GM23338 (cell line): ENCODE data around the gene AOAH. TPM values are rescaled to one million over a fixed set of nuclear protein-coding genes. Genes with fewer than 3 reads are reported as not detected.

Source experiments
- ATAC-seq: fragments of 200-7000 bp; cut with Tn5 transposase; 3 replicates; pipeline ENCODE4 v1.9.1; 2020
- DNase-seq: peaks from one replicate; pipeline ENCODE4 v3.0.0-alpha.2; 2015; ENCODE audit warnings: low spot score
- H2AFZ ChIP-seq: fragments of 200-600 bp; sonication (generic); 2 replicates; pipeline ENCODE4 v1.8.0; 2016; ENCODE audit warnings: antibody characterized with exemption, mild to moderate bottlenecking, moderate library complexity
- H3F3A ChIP-seq: fragments of 200-600 bp; sonication (generic); replicated peaks from 2 replicates; pipeline ENCODE4 v1.8.0; 2017; ENCODE audit warnings: antibody characterized with exemption, mixed run types, low read depth
- H3K27ac ChIP-seq: fragments of 200-600 bp; sonication (generic); 2 replicates; pipeline ENCODE4 v1.6.1; 2016; ENCODE audit warnings: low read depth
- H3K27me3 ChIP-seq: fragments of 200-600 bp; sonication (generic); 2 replicates; pipeline ENCODE4 v1.8.0; 2016; ENCODE audit warnings: mild to moderate bottlenecking, mixed run types, moderate library complexity; ENCODE audit not compliant: insufficient read depth
- H3K36me3 ChIP-seq: fragments of 200-600 bp; sonication (generic); 2 replicates; pipeline ENCODE4 v1.8.0; 2016; ENCODE audit warnings: mild to moderate bottlenecking; ENCODE audit not compliant: insufficient read depth
- H3K4me1 ChIP-seq: fragments of 200-600 bp; sonication (generic); 2 replicates; pipeline ENCODE4 v1.8.0; 2016; ENCODE audit warnings: mild to moderate bottlenecking, moderate library complexity; ENCODE audit not compliant: insufficient read depth
- H3K4me2 ChIP-seq: fragments of 200-600 bp; sonication (generic); 2 replicates; pipeline ENCODE4 v1.7.1; 2017; ENCODE audit warnings: mixed run types
- H3K4me3 ChIP-seq: fragments of 200-600 bp; sonication (generic); 2 replicates; pipeline ENCODE4 v1.6.1; 2016; ENCODE audit warnings: mixed run types
- H3K79me2 ChIP-seq: fragments of 200-600 bp; sonication (generic); replicated peaks from 2 replicates; pipeline ENCODE4 v1.8.0; 2017; ENCODE audit warnings: mild to moderate bottlenecking; ENCODE audit not compliant: insufficient read depth
- H3K9me2 ChIP-seq: fragments of 200-600 bp; sonication (generic); 2 replicates; pipeline ENCODE4 v1.8.0; 2017; ENCODE audit not compliant: insufficient read depth
- H4K20me1 ChIP-seq: fragments of 200-600 bp; sonication (generic); replicated peaks from 2 replicates; pipeline ENCODE4 v1.8.0; 2017; ENCODE audit warnings: mild to moderate bottlenecking; ENCODE audit not compliant: insufficient read depth
- H3K27ac Mint-ChIP-seq: 2 replicates; pipeline ENCODE4 v1.8.0; 2020; ENCODE audit warnings: inconsistent platforms, mild to moderate bottlenecking, moderate library complexity, mixed read lengths
- H3K27me3 Mint-ChIP-seq: 3 replicates; pipeline ENCODE4 v1.8.0; 2022; ENCODE audit warnings: low read depth, mild to moderate bottlenecking, moderate library complexity, mixed read lengths, inconsistent platforms; ENCODE audit not compliant: insufficient read depth, poor library complexity
- H3K36me3 Mint-ChIP-seq: 3 replicates; pipeline ENCODE4 v1.8.0; 2021; ENCODE audit warnings: low read depth, mild to moderate bottlenecking, inconsistent platforms, moderate library complexity, mixed read lengths
- H3K4me1 Mint-ChIP-seq: 3 replicates; pipeline ENCODE4 v1.8.0; 2020; ENCODE audit warnings: mild to moderate bottlenecking, inconsistent platforms, mixed read lengths
- H3K4me3 Mint-ChIP-seq: 3 replicates; pipeline ENCODE4 v1.8.0; 2021; ENCODE audit warnings: moderate library complexity, mild to moderate bottlenecking, inconsistent platforms, mixed read lengths
- H3K9me3 Mint-ChIP-seq: 3 replicates; pipeline ENCODE4 v1.8.0; 2020; ENCODE audit warnings: moderate library complexity, mild to moderate bottlenecking, inconsistent platforms, mixed read lengths
- ETS1 ChIP-seq: IDR thresholded peaks from 2 replicates; pipeline ENCODE4 v1.6.1; 2016; ENCODE audit warnings: antibody characterized with exemption
- EZH2 ChIP-seq: fragments of 200-600 bp; sonication (generic); IDR thresholded peaks from one replicate; pipeline ENCODE4 v1.8.0; 2017; ENCODE audit warnings: antibody characterized with exemption, mild to moderate bottlenecking, low read depth; ENCODE audit not compliant: unreplicated experiment
- EZH2phosphoT487 ChIP-seq: fragments of 200-600 bp; sonication (generic); IDR thresholded peaks from one replicate; pipeline ENCODE4 v1.8.1; 2018; ENCODE audit warnings: antibody characterized with exemption; ENCODE audit not compliant: unreplicated experiment
- NANOG ChIP-seq: IDR thresholded peaks from 2 replicates; pipeline ENCODE4 v1.6.1; 2016; ENCODE audit warnings: antibody characterized with exemption, borderline replicate concordance
- POLR2AphosphoS5 ChIP-seq: IDR thresholded peaks from 2 replicates; pipeline ENCODE4 v1.6.1; 2016; ENCODE audit warnings: antibody characterized with exemption, low read depth
- REST ChIP-seq: IDR thresholded peaks from one replicate; pipeline ENCODE4 v1.6.1; 2018; ENCODE audit warnings: antibody characterized with exemption; ENCODE audit not compliant: unreplicated experiment
- polyA plus RNA-seq: library from polyadenylated mRNA; unstranded; fragments of >200 nt; fragmentation: Nextera tagmentation; extraction: Ambion mirVana; gene quantifications from 2 replicates; pipeline ENCODE4 v1.2.1, GENCODE V29; 2016
- total RNA-seq: library from RNA; depleted of rRNA; stranded (reverse); fragments of >200 nt; shearing (Covaris generic); gene quantifications from 2 replicates; pipeline ENCODE4 v1.2.3, GENCODE V29; 2014

The AOAH gene
- total and polyA plus RNA-seq, 2 experiments from 2014 or later: not detected

GRCh38 chr7:36530456-36530855, 193.8 kb downstream of the AOAH start (continued):
- no peak for TF ChIP-seq EZH2
- TF ChIP-seq POLR2AphosphoS5: no peak
- no peak for TF ChIP-seq REST
- TF ChIP-seq ETS1: no peak
- TF ChIP-seq EZH2phosphoT487: no peak

GRCh38 chr7:36527549-36527913, 196.8 kb downstream of the AOAH start:
- Histone ChIP-seq H3K4me2 (no peak overlapping the region), H3K36me3 (no peaks in the 10 kb centered on the region), H2AFZ (no peak overlapping the region), H3K4me3 (no peak overlapping the region), H4K20me1 (no peaks in the 10 kb centered on the region), H3K4me1 (no peaks in the 10 kb centered on the region), H3K27me3 (no peaks in the 10 kb centered on the region), H3F3A (no peaks in the 10 kb centered on the region), H3K79me2 (no peaks in the 10 kb centered on the region), H3K27ac (no peak overlapping the region), H3K9me2 (peaks cover 13% of the 10 kb centered on the region; the same call in 1 of the 2 replicates)
- Mint-ChIP-seq H3K27me3 (no peaks in the 10 kb centered on the region), H3K36me3 (no peaks in the 10 kb centered on the region), H3K27ac (no peak overlapping the region), H3K9me3 (no peaks in the 10 kb centered on the region), H3K4me3 (no peak overlapping the region), H3K4me1 (no peaks in the 10 kb centered on the region; the same call in 2 of the 3 replicates)
- ATAC-seq (no peak), DNase-seq (no peak)
- TF ChIP-seq NANOG (no peak), ETS1 (no peak), EZH2 (no peak), EZH2phosphoT487 (no peak)
